Activated CD4-positive, alpha-beta T cell treated with anti-CD3 and anti-CD28 coated beads for 48 hours (primary cell): ENCODE results near the gene BCHE.

Experiments used
- DNase-seq: peaks from one replicate; pipeline ENCODE4 v3.0.0-alpha.2; 2020

The BCHE gene

GRCh38 chr3:165837058-165837525 is at the start of gene BCHE:
Gene BCHE (minus strand): TSS chr3:165837423. CDS start chr3:165831033, 6,390 bp downstream.
- DNase-seq: no peak

- no peak for DNase-seq
These were observed 48.5 kb upstream of the BCHE start for GRCh38 chr3:165885558-165886270.

GRCh38 chr3:165884518-165884917 is 47.3 kb upstream of the BCHE start:
- DNase-seq: no peak

GRCh38 chr3:165883863-165884478 is 46.7 kb upstream of the BCHE start:
- DNase-seq: no peak

GRCh38 chr3:165883117-165883516 is 45.9 kb upstream of the BCHE start:
- no peak for DNase-seq

GRCh38 chr3:165875644-165876043 is 38.4 kb upstream of the BCHE start:
- no peak for DNase-seq

GRCh38 chr3:165874663-165875489 is 37.7 kb upstream of the BCHE start:
- no peak for DNase-seq

GRCh38 chr3:165868088-165868487 is 30.9 kb upstream of the BCHE start:
- DNase-seq: no peak

GRCh38 chr3:165859061-165859460 is 21.8 kb upstream of the BCHE start:
- no peak for DNase-seq

- no peak for DNase-seq
These were observed 18.4 kb upstream of the BCHE start for GRCh38 chr3:165855581-165855980.

- no peak for DNase-seq
These were observed 17.5 kb upstream of the BCHE start for GRCh38 chr3:165854696-165855095.

GRCh38 chr3:165852711-165853110 is 15.5 kb upstream of the BCHE start:
- DNase-seq: no peak

- no peak for DNase-seq
These were observed 15.0 kb upstream of the BCHE start for GRCh38 chr3:165852191-165852590.

- DNase-seq: no peak
These were observed 8.8 kb upstream of the BCHE start for GRCh38 chr3:165846056-165846455.

GRCh38 chr3:165839296-165840076 is 2.3 kb upstream of the BCHE start:
- no peak for DNase-seq

- DNase-seq: no peak
These were observed 578 bp upstream of the BCHE start for GRCh38 chr3:165837801-165838200.

GRCh38 chr3:165835431-165835830 is 1.8 kb downstream of the BCHE start:
- no peak for DNase-seq

GRCh38 chr3:165830746-165831145 is 6.5 kb downstream of the BCHE start:
- no peak for DNase-seq

- no peak for DNase-seq
These were observed 9.3 kb downstream of the BCHE start for GRCh38 chr3:165827883-165828282.

- no peak for DNase-seq
These were observed 10.0 kb downstream of the BCHE start for GRCh38 chr3:165827233-165827632.

GRCh38 chr3:165820671-165821123 is 16.5 kb downstream of the BCHE start:
- DNase-seq: no peak

GRCh38 chr3:165817160-165817709 is 20.0 kb downstream of the BCHE start:
- DNase-seq: no peak
